Activated CD4-positive, alpha-beta memory T cell treated with anti-CD3 and anti-CD28 coated beads for 36 hours (primary cell): ENCODE measurements around the gene PLA1A. TPM values are rescaled to one million over a fixed set of nuclear protein-coding genes. Genes with fewer than 3 reads are reported as not detected.

Source experiments
- CTCF ChIA-PET: fragments of 350-600 bp; sonication (Branson Sonifier 250); formaldehyde crosslinking; loops from one replicate; lab custom pipeline; 2021; ENCODE audit warnings: antibody characterized with exemption, inconsistent platforms; lab: Charles Lee
- POLR2A ChIA-PET: fragments of 350-600 bp; sonication (Branson Sonifier 250); formaldehyde crosslinking; loops from one replicate; lab custom pipeline; 2021; ENCODE audit warnings: antibody characterized with exemption; lab: Charles Lee
- DNase-seq: peaks from one replicate; pipeline ENCODE4 v3.0.0-alpha.2; 2020
- H3K27ac Mint-ChIP-seq: one replicate; pipeline ENCODE4 v1.8.0; 2021; ENCODE audit warnings: mixed read lengths
- H3K27me3 Mint-ChIP-seq: one replicate; pipeline ENCODE4 v1.8.0; 2021; ENCODE audit warnings: mixed read lengths
- H3K36me3 Mint-ChIP-seq: one replicate; pipeline ENCODE4 v1.8.0; 2021; ENCODE audit warnings: mixed read lengths
- H3K4me1 Mint-ChIP-seq: one replicate; pipeline ENCODE4 v1.8.0; 2021; ENCODE audit warnings: low read depth, mixed read lengths
- H3K4me3 Mint-ChIP-seq: one replicate; pipeline ENCODE4 v1.8.0; 2021; ENCODE audit warnings: mild to moderate bottlenecking, mixed read lengths
- H3K9me3 Mint-ChIP-seq: one replicate; pipeline ENCODE4 v1.8.0; 2021; ENCODE audit warnings: mixed read lengths
- intact Hi-C: fragments of 100-400 bp; cut with micrococcal nuclease; formaldehyde crosslinking; loops from one replicate; pipeline ENCODE4 v1.15.1; 2023
- total RNA-seq, 2 experiments: library from RNA; stranded (reverse); gene quantifications; one replicate each; pipeline ENCODE4 v1.2.3, GENCODE V29; 2021

Gene PLA1A
- total RNA-seq, 2 experiments from 2014 or later, result 0.31 to 0.34 TPM

- Mint-ChIP-seq H3K27me3 (no peaks in the 10 kb centered on the region), H3K4me3 (no peak overlapping the region), H3K4me1 (no peaks in the 10 kb centered on the region), H3K27ac (no peak overlapping the region), H3K9me3 (no peaks in the 10 kb centered on the region), H3K36me3 (peaks cover 10% of the 10 kb centered on the region)
- ChIA-PET POLR2A (no interaction called here), CTCF (no interaction called here)
- DNase-seq, result no peak
- intact Hi-C loops, result no loop called here
Measured at GRCh38 chr3:119658994-119659393, 61.3 kb downstream of the PLA1A start.

- Mint-ChIP-seq H3K4me1 (no peaks in the 10 kb centered on the region), H3K27me3 (no peaks in the 10 kb centered on the region), H3K27ac (no peak overlapping the region), H3K36me3 (peaks cover 10% of the 10 kb centered on the region), H3K4me3 (no peak overlapping the region), H3K9me3 (no peaks in the 10 kb centered on the region)
- ChIA-PET CTCF (no interaction called here), POLR2A (no interaction called here)
- DNase-seq, result no peak
- intact Hi-C loops, result no loop called here
Measured at GRCh38 chr3:119659606-119660291, 62.1 kb downstream of the PLA1A start.

GRCh38 chr3:119660474-119661440 lies 63.1 kb downstream of the PLA1A start, which contains the start of gene POPDC2:
Gene POPDC2, minus strand, starts transcription at chr3:119660589. Its CDS starts 166 bp downstream, at chr3:119660423.
- no peaks in the 10 kb centered on the region for H3K4me1 Mint-ChIP-seq
- H3K27ac Mint-ChIP-seq, result no peak within 1 kb of the TSS
- H3K9me3 Mint-ChIP-seq, result no peaks in the 10 kb centered on the region
- DNase-seq, result no peak
- ChIA-PET CTCF (no interaction called here), POLR2A (no interaction called here)
- intact Hi-C loops, result no loop called here
- H3K4me3 Mint-ChIP-seq, result no peak within 1 kb of the TSS
- no peaks in the 10 kb centered on the region for H3K27me3 Mint-ChIP-seq
- peaks cover 10% of the 10 kb centered on the region for H3K36me3 Mint-ChIP-seq

- DNase-seq, result no peak
- H3K4me1 Mint-ChIP-seq, result no peaks in the 10 kb centered on the region
- H3K9me3 Mint-ChIP-seq, result no peaks in the 10 kb centered on the region
- ChIA-PET POLR2A (no interaction called here), CTCF (interaction anchor here (1.4 kb wide), 1 partner anchor 26 kb away, joined by 3 read pairs; no protein-coding TSS in a partner anchor)
- H3K27ac Mint-ChIP-seq, result no peak overlapping the region
- H3K27me3 Mint-ChIP-seq, result no peaks in the 10 kb centered on the region
- no peak overlapping the region for H3K4me3 Mint-ChIP-seq
- peaks cover 13% of the 10 kb centered on the region for H3K36me3 Mint-ChIP-seq
- intact Hi-C loops, result no loop called here
Measured at GRCh38 chr3:119662604-119663373, 65.1 kb downstream of the PLA1A start.

- H3K36me3 Mint-ChIP-seq, result peaks cover 14% of the 10 kb centered on the region
- ChIA-PET POLR2A (no interaction called here), CTCF (interaction anchor here (0.5 to 1.4 kb wide), 2 partner anchors 27 to 289 kb away, joined by 3 read pairs; no protein-coding TSS in a partner anchor)
- no peak for DNase-seq
- no peaks in the 10 kb centered on the region for H3K4me1 Mint-ChIP-seq
- H3K27ac Mint-ChIP-seq, result peak overlapping the region; percentile 51
- no peaks in the 10 kb centered on the region for H3K9me3 Mint-ChIP-seq
- no peaks in the 10 kb centered on the region for H3K27me3 Mint-ChIP-seq
- intact Hi-C loops, result no loop called here
- no peak overlapping the region for H3K4me3 Mint-ChIP-seq
Measured at GRCh38 chr3:119663885-119664284, 66.2 kb downstream of the PLA1A start.

- no peaks in the 10 kb centered on the region for H3K4me1 Mint-ChIP-seq
- H3K27me3 Mint-ChIP-seq, result no peaks in the 10 kb centered on the region
- H3K27ac Mint-ChIP-seq, result no peak overlapping the region
Measured at GRCh38 chr3:119664370-119664769, 66.7 kb downstream of the PLA1A start.

GRCh38 chr3:119664850-119665379 lies 67.2 kb downstream of the PLA1A start:
- intact Hi-C loops, result no loop called here
- H3K9me3 Mint-ChIP-seq, result no peaks in the 10 kb centered on the region
- H3K4me3 Mint-ChIP-seq, result no peak overlapping the region
- H3K36me3 Mint-ChIP-seq, result peaks cover 14% of the 10 kb centered on the region
- POLR2A ChIA-PET, result no interaction called here
- H3K27me3 Mint-ChIP-seq, result no peaks in the 10 kb centered on the region
- H3K4me1 Mint-ChIP-seq, result peaks cover 2% of the 10 kb centered on the region
- CTCF ChIA-PET, result interaction anchor here (1.0 kb wide), 1 partner anchor 64 kb away, joined by 4 read pairs; no protein-coding TSS in a partner anchor
- H3K27ac Mint-ChIP-seq, result no peak overlapping the region
- no peak for DNase-seq

More at GRCh38 chr3:119664370-119664769, 66.7 kb downstream of the PLA1A start:
- Mint-ChIP-seq H3K4me3 (no peak overlapping the region), H3K9me3 (no peaks in the 10 kb centered on the region), H3K36me3 (peaks cover 14% of the 10 kb centered on the region)
- intact Hi-C loops, result no loop called here
- POLR2A ChIA-PET, result no interaction called here
- no peak for DNase-seq
- CTCF ChIA-PET, result interaction anchor here (1.0 kb wide), 1 partner anchor 64 kb away, joined by 4 read pairs; no protein-coding TSS in a partner anchor

GRCh38 chr3:119665954-119666559 lies 68.4 kb downstream of the PLA1A start:
- Mint-ChIP-seq H3K27me3 (no peaks in the 10 kb centered on the region), H3K27ac (no peak overlapping the region), H3K36me3 (peaks cover 20% of the 10 kb centered on the region), H3K4me1 (peaks cover 5% of the 10 kb centered on the region), H3K4me3 (no peak overlapping the region), H3K9me3 (no peaks in the 10 kb centered on the region)
- intact Hi-C loops, result no loop called here
- POLR2A ChIA-PET, result no interaction called here
- no peak for DNase-seq
- CTCF ChIA-PET, result interaction anchor here (0.7 to 1.2 kb wide), 2 partner anchors 10 to 751 kb away, joined by 3 read pairs; no protein-coding TSS in a partner anchor

GRCh38 chr3:119669906-119670570 lies 72.4 kb downstream of the PLA1A start:
- Mint-ChIP-seq H3K27ac (peak overlapping the region; percentile 49), H3K27me3 (no peaks in the 10 kb centered on the region), H3K9me3 (no peaks in the 10 kb centered on the region), H3K4me3 (no peak overlapping the region), H3K36me3 (peaks cover 37% of the 10 kb centered on the region), H3K4me1 (peaks cover 21% of the 10 kb centered on the region)
- intact Hi-C loops, result no loop called here
- CTCF ChIA-PET, result interaction anchor here (0.6 to 0.8 kb wide), 2 partner anchors 10 to 787 kb away, joined by 3 read pairs; no protein-coding TSS in a partner anchor
- POLR2A ChIA-PET, result no interaction called here
- DNase-seq, result no peak

GRCh38 chr3:119672776-119673175 lies 75.1 kb downstream of the PLA1A start:
- POLR2A ChIA-PET, result interaction anchor here (0.8 to 1.3 kb wide), 2 partner anchors 93 to 209 kb away, joined by 3 read pairs; partner anchors contain the start of gene TMEM39A
- Mint-ChIP-seq H3K9me3 (no peaks in the 10 kb centered on the region), H3K4me1 (peaks cover 42% of the 10 kb centered on the region), H3K36me3 (peaks cover 40% of the 10 kb centered on the region), H3K27ac (peak overlapping the region; percentile 2), H3K4me3 (no peak overlapping the region), H3K27me3 (no peaks in the 10 kb centered on the region)
- no peak for DNase-seq
- CTCF ChIA-PET, result interaction anchor here (0.7 to 2.6 kb wide), 8 partner anchors 8 to 174 kb away, joined by 3 to 12 read pairs (median 4); partner anchors contain the start of gene TIMMDC1
- intact Hi-C loops, result no loop called here
